Esophagus squamous epithelium (tissue), 4 donors: Measurements from ENCODE around the gene AP4E1.

Experiments used
- POLR2A ChIP-seq, 4 donors: fragments of 450-650 bp; IDR thresholded peaks; one replicate each; pipeline ENCODE4 v1.6.1; 2017; ENCODE audit warnings: antibody characterized with exemption in 4 of 4, mild to moderate bottlenecking in 4 of 4, moderate library complexity in 3 of 4
- TF ChIP-seq, protein P1 (sequence below), 6 experiments: fragments of 450-650 bp in 4 of 6; fragments of 200-600 bp in 2 of 6; sonication (generic) in 2 of 6; IDR thresholded peaks; one replicate each; pipeline ENCODE4 v1.5.1; 2016 to 2019; ENCODE audit warnings: antibody characterized with exemption in 6 of 6, mild to moderate bottlenecking in 4 of 6, moderate library complexity in 4 of 6

DNA sequence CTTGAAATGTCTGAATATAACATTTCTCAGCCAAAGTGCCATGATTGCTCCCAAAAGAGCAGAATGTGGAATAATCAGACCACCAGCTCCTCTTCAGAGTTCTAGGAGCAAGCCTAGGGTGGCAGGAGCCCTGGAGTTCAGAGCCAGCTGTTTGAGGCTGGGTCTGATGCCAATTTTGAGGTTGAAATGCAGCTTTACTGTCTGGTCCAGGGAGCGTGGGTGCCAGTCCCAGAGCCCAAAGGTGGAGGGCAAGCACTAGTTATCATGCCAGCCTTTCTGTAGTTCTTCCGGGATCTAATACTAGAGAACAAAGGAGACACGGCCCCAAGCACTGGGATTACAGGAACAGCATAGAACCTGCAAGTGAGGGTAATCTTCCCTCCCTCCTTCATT, 117.0 kb downstream of the AP4E1 start:
- TF ChIP-seq POLR2A (IDR thresholded peaks at IDR 0.05), result no peak
- TF ChIP-seq, protein P1, sequence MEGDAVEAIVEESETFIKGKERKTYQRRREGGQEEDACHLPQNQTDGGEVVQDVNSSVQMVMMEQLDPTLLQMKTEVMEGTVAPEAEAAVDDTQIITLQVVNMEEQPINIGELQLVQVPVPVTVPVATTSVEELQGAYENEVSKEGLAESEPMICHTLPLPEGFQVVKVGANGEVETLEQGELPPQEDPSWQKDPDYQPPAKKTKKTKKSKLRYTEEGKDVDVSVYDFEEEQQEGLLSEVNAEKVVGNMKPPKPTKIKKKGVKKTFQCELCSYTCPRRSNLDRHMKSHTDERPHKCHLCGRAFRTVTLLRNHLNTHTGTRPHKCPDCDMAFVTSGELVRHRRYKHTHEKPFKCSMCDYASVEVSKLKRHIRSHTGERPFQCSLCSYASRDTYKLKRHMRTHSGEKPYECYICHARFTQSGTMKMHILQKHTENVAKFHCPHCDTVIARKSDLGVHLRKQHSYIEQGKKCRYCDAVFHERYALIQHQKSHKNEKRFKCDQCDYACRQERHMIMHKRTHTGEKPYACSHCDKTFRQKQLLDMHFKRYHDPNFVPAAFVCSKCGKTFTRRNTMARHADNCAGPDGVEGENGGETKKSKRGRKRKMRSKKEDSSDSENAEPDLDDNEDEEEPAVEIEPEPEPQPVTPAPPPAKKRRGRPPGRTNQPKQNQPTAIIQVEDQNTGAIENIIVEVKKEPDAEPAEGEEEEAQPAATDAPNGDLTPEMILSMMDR (IDR thresholded peaks at IDR 0.05), result no peak
